Stimulated activated CD4-positive, alpha-beta T cell treated with anti-CD3 and anti-CD28 coated beads, Interleukin-2, amount 100 ng/mL, for 24 hours (primary cell): Measurements from ENCODE around the gene CLEC4A.
"Not testable (repeated sequence)": the region's sequence is repeated elsewhere in the genome, so short reads cannot be mapped to it uniquely, and the experiment has no call there.

Experiments used
- DNase-seq, 2 donors: peaks; one replicate each; pipeline ENCODE4 v3.0.0-alpha.2; 2020

The CLEC4A gene

GRCh38 chr12:8123124-8123912, at the start of gene CLEC4A:
TSS of gene CLEC4A (plus strand) at chr12:8123617. CDS start at chr12:8123879, 262 bp downstream.
- no peak for DNase-seq

GRCh38 chr12:8075935-8076334, 47.5 kb upstream of the CLEC4A start:
- no peak for DNase-seq

GRCh38 chr12:8076366-8076765, 47.1 kb upstream of the CLEC4A start:
- DNase-seq = no peak

GRCh38 chr12:8077207-8077606, 46.2 kb upstream of the CLEC4A start:
- no peak for DNase-seq

GRCh38 chr12:8078398-8078797, 45.0 kb upstream of the CLEC4A start:
- DNase-seq = peak; percentile 49 to 65

- DNase-seq = no peak
Measured at GRCh38 chr12:8078916-8079315, 44.5 kb upstream of the CLEC4A start.

GRCh38 chr12:8080120-8080519, 43.3 kb upstream of the CLEC4A start:
- DNase-seq = no peak

- peak in 1 of 2 donors; percentile 28 for DNase-seq
Measured at GRCh38 chr12:8081251-8081920, 42.0 kb upstream of the CLEC4A start.

- DNase-seq = no peak
Measured at GRCh38 chr12:8082808-8083100, 40.7 kb upstream of the CLEC4A start.

GRCh38 chr12:8084351-8084750, 39.1 kb upstream of the CLEC4A start:
- DNase-seq = peak; percentile 39 to 49

GRCh38 chr12:8087666-8088065, 35.8 kb upstream of the CLEC4A start:
- no peak for DNase-seq

GRCh38 chr12:8088574-8088973, 34.8 kb upstream of the CLEC4A start:
- peak in 1 of 2 donors; percentile 29 for DNase-seq

- not testable (repeated sequence) for DNase-seq
Measured at GRCh38 chr12:8089277-8089676, 34.1 kb upstream of the CLEC4A start.

- DNase-seq = no peak
Measured at GRCh38 chr12:8089716-8090115, 33.7 kb upstream of the CLEC4A start.

GRCh38 chr12:8093291-8093690, 30.1 kb upstream of the CLEC4A start:
- DNase-seq = no peak

GRCh38 chr12:8096281-8096915, 27.0 kb upstream of the CLEC4A start:
- no peak for DNase-seq

GRCh38 chr12:8099235-8099634, 24.2 kb upstream of the CLEC4A start:
- no peak for DNase-seq

GRCh38 chr12:8108808-8109398, 14.5 kb upstream of the CLEC4A start:
- peak; percentile 80 to 83 for DNase-seq

GRCh38 chr12:8113117-8113516, 10.3 kb upstream of the CLEC4A start:
- DNase-seq = not testable (repeated sequence)

- DNase-seq = no peak
Measured at GRCh38 chr12:8120072-8120713, 3.2 kb upstream of the CLEC4A start.

- DNase-seq = no peak
Measured at GRCh38 chr12:8127138-8127537, 3.7 kb downstream of the CLEC4A start.

- DNase-seq = not testable (repeated sequence)
Measured at GRCh38 chr12:8133636-8134397, 10.4 kb downstream of the CLEC4A start.
